Colon (tissue), 2 donors: ENCODE measurements around the gene ASPHD1.
"Not testable (repeated sequence)": the region's sequence is repeated elsewhere in the genome, so short reads cannot be mapped to it uniquely, and the experiment has no call there.

Experiments used
- FAIRE-seq: peaks from 2 replicates; lab custom pipeline; 2012; peaks lifted over from hg19 to GRCh38; lab: Jason Lieb, UNC
- donor health status: control.
- donor health status: control.

ASPHD1 gene

DNA sequence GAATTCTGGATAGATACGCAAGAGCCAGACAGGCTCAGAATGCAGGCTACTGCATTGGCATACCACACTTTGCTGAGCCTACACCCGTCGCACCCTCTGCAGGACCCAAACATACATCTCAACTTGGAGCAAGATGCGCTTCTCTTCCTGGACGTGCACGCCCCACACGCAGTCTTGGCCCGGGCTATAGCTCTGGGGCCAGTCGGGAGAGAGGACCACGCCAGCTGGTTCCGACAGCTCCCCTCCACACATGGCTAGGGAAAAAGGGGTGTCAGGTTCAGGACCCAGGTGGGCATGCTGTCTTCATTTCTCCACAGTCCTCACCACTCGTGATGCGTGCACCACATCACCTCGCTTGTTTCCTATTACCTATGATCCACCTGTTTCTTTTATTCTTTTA is 22.1 kb upstream of the ASPHD1 start:
- FAIRE-seq: no peak

DNA sequence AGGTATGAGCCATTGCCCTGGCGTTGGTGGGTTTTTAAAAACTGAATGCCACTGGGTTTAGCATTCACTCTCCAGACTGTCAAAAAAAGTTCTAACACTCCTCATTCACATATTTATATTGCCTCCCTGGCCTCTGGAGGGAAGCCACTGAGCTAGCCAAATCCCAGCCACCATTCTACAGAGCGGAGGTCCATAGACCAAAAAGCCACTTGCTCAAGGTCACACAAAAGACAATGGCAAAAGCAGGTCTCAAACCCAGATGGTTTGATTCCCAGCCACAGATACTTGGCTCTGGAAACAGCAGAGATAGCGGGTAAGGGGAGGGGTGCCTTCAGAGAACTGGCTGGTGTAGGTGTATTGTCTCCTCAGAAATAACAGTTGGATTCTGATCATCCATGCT is 19.2 kb upstream of the ASPHD1 start:
- FAIRE-seq: no peak

DNA sequence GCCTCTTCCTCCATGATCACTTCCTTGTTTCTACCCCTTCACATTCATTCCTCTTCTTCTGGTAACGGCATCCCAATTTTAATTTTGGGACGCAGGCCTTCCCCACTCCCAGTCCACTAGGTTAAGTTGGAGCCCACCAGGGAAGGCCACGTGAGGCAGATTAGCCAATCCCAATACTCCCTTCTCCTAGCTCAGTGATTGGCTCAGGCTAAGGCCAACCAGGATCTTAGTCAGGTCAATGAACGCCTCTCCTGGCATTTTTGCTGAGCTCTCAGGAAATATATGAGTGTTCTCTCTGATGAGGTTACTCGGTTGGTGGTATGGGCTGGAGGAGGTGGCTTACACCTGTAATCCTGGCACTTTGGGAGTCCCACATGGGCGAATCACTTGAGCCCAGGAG is 16.3 kb upstream of the ASPHD1 start:
- FAIRE-seq: no peak

DNA sequence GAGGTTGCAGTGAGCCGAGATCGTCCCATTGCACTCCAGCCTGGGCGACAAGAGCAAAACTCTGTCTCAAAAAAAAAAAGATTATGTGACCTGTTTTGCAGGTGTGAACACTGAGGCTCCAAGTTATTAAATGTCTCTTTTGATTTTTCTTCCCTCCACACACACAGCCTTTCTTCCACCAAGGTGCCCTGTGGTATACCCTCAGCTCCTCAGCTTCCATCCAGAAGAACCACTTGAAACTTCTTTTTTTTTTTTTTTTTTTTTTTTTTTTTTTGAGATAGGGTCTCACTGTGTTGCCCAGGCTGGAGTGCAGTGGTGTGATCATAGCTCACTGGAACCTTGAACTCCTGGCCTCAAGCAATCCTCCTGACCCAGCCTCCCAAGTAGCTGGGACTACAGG is 10.9 kb upstream of the ASPHD1 start:
- not testable (repeated sequence) for FAIRE-seq

DNA sequence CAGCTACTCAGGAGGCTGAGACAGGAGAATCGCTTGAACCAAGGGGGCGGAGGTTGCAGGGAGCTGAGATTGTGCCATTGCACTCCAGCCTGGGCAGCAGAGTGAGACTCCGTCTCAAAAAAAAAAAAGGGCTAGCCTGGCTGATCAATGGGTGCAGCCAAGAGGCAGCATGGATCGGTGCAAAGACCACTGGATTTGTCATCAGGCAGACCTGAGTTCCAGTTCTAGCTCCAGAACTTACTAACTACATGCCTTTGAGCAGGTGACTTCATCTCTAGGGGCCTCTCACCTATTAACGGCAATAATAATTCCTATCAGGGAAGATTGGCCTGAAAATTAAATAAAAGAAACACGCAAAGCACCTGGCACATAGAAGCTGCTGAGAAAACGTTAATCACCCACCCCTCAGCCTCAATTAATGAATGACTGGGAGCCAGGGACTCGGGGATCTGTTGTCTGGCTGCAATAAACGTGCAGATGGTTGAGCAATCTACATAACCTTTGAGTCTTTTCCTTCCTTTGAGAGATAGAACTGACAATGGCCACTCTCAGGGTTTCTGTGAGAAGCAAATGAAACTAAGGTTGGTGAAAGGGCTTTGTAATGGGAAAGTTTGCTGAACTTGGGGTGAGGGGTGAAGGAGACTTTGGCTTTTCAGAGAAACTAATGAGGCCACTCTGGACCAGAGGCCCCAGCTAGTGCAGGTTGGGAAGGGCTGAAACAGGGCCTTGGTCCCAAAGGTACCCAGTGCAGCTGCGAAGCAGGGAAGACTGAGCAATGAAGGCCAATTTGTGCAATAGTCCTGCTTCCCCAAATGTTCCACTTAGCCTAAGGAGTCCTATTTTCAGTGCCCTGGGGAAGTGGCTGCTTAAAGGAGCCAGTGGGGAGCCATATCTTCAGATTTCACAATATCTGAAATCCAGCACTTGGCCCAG is 8.5 kb upstream of the ASPHD1 start:
- FAIRE-seq: no peak

DNA sequence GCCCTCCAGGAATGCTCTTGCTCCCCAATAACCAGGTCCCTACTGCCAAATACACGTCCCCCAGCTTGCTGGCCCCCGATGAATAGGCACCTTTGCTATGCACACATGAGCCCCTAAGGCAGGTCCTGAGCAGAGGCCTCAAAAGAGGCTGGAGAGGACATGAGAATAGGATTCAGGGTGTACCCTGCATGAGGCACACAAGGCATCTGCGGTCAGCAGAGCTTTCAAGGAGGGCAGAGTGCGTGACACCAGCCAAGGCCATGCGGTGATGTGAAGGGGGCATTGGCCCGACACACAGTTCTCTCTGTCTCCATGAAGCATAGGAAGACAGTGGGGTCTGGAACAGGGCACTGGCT is 7.9 kb upstream of the ASPHD1 start:
- no peak for FAIRE-seq

DNA sequence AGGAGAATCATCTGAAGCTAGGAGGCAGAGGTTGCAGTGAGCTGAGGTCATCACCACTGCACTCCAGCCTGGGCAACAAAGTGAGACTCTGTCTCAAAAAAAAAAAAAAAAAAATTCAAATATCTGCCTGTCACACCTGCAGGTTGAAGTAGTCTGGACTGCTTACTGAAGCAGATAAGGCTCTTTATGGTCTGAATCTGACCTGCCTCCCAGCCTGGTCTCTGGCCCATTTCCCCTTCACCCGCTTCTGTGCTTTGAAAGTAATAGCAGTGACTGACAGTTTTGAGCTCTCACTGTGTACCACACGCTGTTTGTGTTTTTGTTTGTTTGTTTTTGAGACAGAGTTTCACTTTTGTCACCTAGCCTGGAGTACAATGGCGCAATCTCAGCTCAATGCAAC is 6.7 kb upstream of the ASPHD1 start:
- no peak for FAIRE-seq

DNA sequence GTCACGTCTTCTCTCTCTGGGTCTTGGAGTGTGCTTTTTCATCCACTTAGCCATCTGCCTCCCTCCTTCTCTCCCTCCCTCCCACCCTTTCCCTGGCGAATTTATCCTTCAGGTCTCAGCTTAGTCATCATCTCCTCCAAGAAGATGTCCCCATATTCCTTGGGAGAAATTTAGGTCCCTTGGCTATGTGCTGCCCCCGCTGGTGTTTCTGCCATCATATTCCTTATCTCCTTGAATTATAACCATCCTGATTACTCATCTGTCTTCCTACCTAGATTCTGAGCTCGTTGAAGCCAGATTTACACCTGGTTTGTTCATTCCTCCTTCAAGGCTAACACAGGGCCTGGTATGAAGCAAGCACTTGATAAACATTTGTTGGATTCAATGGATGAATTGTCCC is 5.9 kb upstream of the ASPHD1 start:
- FAIRE-seq: no peak

DNA sequence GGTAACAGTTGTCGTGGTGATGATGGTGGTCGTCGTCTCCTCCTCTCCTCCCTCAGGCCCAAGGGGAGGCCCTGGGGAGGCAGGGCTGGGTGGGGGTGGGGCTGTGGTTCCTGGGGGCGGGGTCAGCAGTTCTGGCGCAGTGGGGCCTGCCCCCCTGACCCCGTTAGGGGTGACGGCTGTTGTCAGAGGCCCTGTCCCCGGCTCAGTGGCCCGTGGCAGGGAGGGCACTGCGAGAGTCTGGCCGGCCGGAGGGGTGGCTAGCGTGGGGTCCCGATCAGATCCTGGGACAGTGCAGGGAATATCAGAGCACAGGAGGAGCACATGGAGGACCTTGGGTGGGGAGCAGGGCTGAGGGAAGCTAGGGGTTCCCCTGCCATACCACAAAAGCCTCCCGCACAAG is 3.4 kb upstream of the ASPHD1 start:
- no peak for FAIRE-seq

DNA sequence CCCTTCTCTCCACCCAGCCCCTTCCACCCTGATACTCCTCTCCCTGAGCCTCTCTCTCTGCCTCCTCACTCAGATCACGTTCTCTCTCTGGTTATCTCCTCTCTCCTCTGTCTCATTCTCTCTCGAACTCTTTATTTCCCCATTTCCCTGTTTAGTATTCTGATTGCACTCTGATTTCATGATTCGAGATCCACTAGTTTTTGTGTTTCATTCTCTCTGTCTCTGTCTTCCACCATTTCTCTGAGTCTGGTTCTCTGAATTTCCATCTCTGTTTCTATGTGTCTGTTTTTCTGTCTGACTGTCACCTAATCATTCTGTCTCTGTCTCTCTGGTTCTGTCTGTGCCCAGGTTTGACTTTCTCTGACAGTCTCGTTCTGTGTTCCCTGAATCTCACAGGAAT is 3.0 kb upstream of the ASPHD1 start:
- no peak for FAIRE-seq

DNA sequence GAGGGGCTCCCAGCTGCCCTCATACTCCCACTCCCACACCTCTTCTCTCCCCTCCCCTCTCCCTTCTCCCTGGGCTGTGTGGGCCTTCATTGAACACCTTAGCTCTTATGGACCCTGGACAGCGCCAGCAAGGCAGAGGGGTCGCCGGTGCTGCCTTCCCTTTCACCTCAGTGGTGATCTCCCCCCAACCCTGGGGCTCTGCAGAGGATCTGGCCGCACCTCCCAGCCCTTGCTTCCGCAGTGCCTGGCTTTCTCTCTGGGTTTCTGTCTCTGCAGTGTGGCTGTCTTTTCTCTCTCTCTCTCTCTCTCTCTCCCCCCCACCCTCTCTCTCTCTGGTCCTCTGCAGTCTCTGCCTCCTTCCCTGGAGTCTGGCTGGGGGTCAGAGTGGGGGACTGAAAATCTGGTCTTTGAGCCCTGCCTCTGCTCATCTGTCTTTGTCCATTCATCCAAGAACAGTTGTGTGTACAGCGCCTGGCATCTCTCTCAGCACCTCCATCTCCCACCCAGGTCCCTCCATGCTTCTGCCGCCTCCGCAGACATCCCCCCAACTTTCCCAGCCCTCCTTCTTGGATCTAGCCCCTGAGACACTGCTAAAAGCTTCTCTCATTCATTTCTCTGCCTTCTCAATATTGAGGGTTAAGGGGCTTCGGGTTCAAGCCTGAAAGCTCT is 2.0 kb upstream of the ASPHD1 start:
- FAIRE-seq: no peak

DNA sequence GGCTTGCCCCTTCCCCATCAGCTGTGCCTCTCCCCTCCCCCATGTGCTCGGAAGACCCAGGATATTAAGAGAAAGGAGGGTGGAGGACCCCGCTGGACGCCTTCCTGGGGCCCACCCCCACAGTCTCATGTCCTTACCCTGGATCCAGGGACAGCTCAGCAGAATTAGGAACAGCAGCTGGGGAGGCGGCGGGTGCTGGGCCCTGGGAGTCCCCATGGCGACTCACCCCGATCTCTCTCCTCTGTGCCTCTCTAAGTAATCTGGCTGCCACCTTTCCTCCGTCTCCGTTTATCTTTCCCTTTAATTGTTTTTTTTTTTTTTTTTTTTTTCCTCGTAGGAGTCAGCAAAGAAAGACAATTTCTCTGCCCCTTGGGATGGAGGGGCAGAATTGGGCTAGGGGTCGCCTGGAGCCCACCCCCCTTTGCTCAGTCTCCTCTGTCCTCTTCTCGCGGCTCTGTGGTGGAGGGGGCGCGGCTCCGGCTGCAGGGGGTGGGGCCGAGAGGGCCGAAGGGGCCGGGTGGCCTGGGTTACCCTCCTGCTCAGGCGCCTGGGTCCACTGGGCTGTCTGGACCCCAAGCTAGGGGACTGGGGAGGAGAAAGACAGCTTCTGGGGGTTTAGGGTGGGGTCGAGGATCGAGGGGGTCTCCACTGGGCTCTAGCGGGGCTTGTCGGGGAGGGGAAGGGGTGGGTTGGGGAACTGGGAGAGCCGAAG is 1.3 kb upstream of the ASPHD1 start:
- FAIRE-seq: no peak

DNA sequence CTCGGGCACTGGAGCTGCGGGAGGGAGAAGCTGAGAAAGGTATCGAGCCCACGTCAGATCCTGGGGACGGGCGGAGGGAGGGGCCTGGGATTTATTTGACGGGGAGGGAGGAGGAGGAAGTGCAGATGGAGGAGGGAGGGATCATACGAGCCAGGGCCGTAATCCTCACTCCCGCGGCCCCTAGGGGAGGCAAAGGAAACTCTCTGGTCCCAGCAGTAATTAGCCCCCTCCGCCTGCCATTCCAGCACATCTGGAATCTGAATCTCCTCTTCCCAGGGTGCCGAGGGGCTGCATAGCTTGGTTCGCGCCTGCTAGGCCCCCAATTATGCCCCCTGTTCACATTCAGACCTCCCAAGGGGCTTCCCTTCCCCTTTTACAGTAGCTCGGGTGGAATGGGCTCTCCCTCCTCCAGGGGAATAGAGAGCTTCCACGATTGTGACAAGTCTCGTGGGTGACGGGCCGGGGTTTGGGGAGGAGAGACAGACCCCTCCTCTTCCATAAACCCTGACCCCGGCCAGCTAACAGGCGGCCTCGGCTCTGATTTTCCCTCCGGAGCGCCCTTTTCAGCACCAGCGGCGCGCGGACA is 679 bp upstream of the ASPHD1 start, which contains the start of gene SEZ6L2:
TSS of gene SEZ6L2 (minus strand) at position 35 of the 586 bp plus-strand sequence. CDS start 531 bp downstream, outside the sequence.
- no peak for FAIRE-seq

DNA sequence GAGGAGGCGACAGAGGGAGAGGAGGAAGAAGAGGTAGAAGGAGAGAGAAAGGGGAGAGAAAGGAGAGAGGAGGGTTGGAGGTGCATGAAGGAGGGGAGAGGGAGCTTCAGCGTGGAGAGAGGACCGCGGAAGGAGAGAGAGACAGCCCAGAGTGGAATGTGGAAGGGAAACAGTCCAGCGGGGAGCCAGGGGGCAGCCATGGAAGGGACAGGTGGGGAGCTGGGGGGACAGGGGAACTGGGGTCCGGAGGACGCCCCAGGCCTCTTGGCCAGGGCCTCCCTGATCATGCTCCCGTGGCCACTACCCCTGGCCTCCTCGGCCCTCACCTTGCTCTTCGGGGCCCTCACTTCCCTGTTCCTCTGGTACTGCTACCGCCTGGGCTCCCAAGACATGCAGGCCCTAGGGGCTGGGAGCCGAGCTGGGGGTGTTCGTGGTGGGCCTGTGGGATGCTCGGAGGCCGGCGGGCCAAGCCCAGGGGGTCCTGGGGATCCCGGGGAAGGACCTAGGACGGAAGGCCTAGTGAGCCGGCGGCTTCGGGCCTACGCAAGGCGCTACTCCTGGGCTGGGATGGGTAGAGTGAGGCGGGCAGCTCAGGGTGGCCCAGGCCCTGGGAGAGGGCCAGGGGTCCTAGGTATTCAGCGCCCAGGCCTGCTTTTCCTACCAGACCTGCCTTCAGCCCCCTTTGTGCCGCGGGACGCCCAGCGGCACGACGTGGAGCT is 759 bp downstream of the ASPHD1 start:
- FAIRE-seq: no peak

DNA sequence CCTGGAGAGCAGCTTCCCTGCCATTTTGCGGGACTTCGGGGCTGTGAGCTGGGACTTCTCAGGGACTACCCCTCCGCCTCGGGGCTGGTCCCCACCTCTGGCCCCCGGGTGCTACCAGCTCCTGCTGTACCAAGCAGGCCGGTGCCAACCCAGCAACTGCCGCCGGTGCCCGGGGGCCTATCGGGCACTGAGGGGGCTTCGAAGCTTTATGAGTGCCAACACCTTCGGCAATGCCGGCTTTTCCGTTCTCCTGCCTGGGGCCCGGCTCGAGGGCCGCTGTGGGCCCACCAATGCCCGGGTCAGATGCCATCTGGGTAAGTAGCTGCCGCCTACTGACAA is 1.3 kb downstream of the ASPHD1 start:
- FAIRE-seq: no peak

DNA sequence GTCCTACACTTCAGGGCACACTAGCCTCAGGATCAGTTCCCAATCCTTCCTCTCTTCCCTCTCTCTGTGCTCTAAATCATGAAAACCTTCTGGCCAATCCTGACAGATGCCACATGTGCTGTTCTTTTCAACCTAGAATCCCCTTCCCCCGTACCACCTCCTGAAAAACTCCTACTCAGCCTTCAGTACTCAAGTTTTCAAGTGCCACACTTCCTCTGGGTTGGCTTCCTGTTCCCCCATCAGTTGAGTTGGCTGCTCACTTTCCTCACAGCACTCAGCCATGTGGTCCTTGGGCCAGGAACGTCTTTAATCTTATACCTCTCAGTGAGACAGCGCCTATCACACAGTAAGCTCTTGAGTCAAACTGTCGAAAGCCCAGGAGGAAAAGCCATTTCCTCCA is 3.3 kb downstream of the ASPHD1 start:
- no peak for FAIRE-seq

DNA sequence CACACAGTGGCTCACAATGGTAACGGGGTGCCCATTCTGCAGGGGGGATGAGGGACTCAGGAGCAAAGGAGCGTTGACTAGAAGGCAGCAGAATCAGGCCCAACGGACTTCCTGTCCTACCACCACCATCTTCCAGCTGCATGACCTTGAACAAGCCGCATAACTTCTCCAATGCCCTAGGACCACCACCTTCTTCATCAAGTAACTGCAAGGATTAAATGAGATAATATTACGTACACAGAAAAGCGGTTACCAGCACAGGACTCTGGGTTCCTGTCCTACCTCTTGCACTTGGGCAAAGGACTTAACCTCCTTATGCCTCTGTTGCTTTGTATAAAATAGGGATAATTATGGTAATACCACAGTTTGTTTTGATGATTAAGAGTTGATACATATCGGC is 4.7 kb downstream of the ASPHD1 start:
- FAIRE-seq: no peak

DNA sequence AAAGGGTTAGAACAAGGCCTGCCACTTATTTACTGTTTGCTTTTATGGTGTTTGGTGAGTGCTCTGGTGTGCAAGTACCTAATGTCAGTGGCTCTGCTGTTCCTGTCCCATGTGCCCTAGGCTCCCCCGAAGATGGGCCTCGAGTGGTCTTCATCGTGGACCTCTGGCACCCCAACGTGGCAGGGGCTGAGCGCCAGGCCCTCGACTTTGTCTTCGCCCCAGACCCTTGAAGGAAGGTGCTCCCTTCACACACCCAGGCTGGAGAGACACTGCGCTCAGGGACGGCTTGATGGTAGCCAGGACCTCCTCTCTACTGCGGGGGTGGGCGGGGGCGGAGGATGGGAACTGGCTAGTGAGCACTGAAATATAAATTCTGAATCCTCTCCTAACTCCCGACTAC is 5.4 kb downstream of the ASPHD1 start:
- FAIRE-seq: no peak

DNA sequence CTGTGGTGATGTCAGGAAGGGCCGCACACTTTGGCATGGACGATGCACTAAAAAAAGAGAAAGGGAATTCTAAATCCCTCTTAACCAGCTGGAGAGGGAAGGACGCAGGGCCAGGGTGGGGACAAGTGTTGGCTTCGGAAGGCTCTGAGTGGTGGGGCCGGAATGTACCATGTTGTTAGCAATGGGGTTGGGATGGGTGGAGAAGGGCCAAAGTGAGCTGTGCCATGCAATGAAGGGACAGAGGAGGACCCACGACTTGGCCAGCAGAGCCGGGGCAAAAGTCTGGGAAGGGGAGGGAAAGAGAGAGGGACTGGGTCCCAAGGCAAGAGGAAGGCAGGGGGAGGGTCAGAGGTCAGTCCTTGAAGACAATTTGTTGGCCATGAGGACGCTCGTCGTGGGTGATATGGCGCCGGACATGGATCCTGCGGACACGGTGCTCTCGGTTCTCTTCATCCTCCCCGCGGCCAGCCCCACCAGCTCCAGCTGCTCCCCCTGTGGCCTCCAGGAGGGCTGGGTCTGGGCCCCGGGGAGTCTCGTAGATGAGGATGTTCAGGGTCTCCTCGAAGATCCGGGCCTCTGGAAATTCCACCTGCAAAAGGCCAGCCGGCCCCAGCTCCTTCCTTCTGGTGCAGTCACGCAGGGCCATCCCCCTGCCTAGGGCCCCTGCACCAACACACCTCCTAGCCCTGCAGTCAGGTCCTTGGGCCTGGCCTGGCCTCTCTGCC is 6.4 kb downstream of the ASPHD1 start:
- FAIRE-seq: no peak

DNA sequence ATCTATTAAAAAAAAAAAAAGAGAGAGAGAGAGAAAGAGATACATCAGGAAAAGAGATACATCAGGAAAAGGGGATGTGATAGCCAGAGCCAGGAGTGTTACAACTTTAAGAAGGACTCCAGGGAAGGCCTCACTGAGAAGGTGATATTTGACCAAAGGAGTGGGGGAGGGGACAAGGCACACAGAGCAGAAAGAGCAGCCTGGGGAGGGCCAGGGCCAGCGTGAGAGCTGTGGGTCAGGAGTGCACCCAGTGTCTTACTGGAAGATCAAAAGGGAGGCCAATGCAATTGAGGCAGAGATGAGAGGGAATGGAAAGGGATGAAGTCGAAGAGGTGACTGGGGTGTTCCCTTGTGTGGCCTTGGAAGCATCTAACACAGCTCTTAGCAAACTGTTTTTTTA is 7.7 kb downstream of the ASPHD1 start:
- no peak for FAIRE-seq

DNA sequence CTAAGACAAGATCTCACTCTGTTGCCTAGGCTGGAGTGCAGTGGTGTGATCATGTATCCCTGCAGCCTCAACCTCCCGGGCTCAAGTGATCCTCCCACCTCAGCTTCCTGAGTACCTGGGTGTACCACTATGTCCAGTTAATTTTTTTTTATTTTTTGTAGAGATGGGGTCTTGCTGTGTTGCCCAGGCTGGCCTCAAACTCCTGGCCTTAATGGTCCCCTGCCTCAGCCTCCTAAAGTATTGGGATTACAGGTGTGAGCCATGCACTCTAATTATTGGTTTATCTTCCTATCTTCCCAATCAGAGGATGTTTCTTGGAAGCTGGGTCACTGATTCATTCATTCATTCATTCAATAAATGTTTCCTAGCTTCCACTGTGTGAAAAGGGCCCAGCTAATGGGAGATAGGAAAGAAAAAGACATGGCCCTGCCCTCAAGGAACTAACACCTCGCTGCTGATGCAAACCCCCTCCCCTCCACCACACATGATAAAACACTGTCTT is 8.5 kb downstream of the ASPHD1 start:
- FAIRE-seq: no peak
